PC-3 (cell line): ENCODE results near the gene EDA2R.

Experiments
- CTCF ChIP-seq: fragments of 300-600 bp; sonication (generic); conservative IDR thresholded peaks from 2 replicates; pipeline ENCODE4 v1.5.1; 2017; ENCODE audit warnings: antibody characterized with exemption, low read depth, mild to moderate bottlenecking, low read length
- EZH2phosphoT487 ChIP-seq: fragments of 300-600 bp; sonication (generic); IDR thresholded peaks from 2 replicates; pipeline ENCODE4 v1.6.1; 2018; ENCODE audit warnings: mild to moderate bottlenecking, antibody characterized with exemption, low read length, borderline replicate concordance

- TF ChIP-seq CTCF, result no peak
- TF ChIP-seq EZH2phosphoT487, result no peak
Observed at GRCh38 chrX:66625525-66625924, 13.4 kb downstream of the EDA2R start.
